GM18498 (cell line): ENCODE measurements around the gene ISL1.

Experiments used
- ATAC-seq: cut with Tn5 transposase; IDR thresholded peaks from one replicate; pipeline ENCODE4 v1.9.1; 2021; ENCODE audit warnings: mild to moderate bottlenecking, moderate library complexity; ENCODE audit not compliant: unreplicated experiment

The ISL1 gene

GRCh38 chr5:51439232-51439631 lies 56.0 kb downstream of the ISL1 start:
- no peak for ATAC-seq
